Measurements from ENCODE around the gene CYP2F1.
A peak's percentile ranks its signal among the peaks of the same experiment; 100 is the strongest.
"Not testable (repeated sequence)": the region's sequence is repeated elsewhere in the genome, so short reads cannot be mapped to it uniquely, and the experiment has no call there.

CYP2F1 gene, protein sequence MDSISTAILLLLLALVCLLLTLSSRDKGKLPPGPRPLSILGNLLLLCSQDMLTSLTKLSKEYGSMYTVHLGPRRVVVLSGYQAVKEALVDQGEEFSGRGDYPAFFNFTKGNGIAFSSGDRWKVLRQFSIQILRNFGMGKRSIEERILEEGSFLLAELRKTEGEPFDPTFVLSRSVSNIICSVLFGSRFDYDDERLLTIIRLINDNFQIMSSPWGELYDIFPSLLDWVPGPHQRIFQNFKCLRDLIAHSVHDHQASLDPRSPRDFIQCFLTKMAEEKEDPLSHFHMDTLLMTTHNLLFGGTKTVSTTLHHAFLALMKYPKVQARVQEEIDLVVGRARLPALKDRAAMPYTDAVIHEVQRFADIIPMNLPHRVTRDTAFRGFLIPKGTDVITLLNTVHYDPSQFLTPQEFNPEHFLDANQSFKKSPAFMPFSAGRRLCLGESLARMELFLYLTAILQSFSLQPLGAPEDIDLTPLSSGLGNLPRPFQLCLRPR

DNA sequence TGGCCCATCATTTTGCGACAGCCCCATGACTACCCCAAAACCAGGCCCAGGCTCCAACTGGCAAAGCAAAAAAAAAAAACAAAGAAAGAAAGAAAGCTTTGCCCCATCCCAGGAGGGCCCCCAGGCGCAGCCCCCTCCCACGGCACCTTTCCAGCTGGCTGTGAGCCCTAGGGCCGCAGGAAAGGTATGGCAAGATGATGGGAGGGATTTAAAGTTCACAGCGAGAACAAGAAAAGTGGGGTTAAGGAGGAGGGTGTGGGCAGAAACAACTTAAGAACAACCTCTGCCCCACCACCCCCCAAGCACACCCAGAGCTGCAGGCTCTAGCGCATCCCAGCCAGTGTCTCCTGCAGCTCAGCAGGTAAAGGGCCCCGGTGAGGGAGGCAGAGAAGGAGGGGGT, at the start of gene CYP2F1:
CYP2F1 (plus strand) TSS at position 301 of the 400 bp plus-strand sequence. CDS start 1,757 bp downstream, outside the sequence.
- peak; percentile 24 for DNase-seq

DNA sequence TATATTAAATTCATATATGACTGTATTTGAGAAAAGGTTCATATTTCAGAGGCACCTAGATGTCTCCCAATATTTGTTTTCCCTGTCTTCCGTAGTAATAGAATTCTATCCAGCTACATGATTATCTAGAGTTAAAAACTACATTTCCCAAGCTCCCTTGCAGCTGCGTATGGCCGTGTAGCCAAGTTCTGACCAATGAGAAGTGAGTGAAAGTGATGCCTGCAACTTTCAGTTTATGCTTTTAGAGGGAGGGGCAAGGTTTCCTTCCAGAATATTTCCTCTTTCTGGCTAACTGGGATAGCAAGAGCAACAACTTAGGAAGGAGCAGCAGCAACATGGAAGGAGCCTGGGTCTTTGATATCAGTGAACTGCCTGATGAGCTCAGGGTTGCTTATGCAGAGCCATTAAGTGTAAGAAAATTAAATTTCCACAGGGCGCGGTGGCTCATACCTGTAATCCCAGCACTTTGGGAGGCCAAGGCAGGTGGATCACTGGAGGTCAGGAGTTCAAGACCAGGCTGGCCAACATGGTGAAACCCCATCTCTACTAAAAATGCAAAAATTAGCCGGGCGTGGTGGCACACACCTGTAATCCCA, 49.2 kb upstream of the CYP2F1 start:
- no peak for DNase-seq

DNA sequence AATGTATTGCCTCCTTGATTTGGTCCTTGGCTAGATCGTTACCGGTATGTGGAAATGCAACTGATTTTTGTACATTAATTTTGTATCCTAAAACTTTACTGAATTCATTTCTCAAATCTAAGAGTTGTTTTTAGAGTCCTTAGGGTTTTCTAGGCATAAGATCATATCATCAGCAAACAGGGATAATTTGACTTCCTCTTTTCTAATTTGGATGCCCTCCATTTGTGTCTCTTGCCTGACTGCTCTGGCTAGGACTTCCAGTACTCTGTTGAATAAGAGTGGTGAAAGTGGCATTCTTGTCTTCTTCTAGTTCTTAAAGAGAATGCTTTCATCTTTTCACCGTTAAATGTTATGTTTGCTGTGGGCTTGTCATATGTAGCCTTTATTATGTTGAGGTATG, 37.9 kb upstream of the CYP2F1 start:
- no peak for DNase-seq

DNA sequence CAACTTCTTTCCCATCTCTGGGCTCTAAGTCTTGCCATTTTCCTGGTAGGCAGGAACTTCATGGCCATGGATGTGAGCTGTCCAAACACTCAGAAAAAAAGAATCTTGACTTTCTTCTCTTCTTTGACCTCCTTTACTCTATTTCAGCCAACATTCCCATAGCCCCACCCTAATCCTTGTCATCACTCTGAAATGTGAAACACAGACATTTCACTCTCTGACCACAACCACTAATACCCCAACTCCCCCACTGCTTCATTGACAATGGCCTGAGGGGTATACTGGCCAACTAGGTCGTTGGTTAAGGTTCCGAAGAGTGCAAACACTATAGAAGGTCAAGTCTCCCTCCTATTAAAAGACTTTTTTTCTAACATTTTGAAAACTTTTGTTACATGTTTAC, 30.7 kb upstream of the CYP2F1 start:
- DNase-seq, result no peak

DNA sequence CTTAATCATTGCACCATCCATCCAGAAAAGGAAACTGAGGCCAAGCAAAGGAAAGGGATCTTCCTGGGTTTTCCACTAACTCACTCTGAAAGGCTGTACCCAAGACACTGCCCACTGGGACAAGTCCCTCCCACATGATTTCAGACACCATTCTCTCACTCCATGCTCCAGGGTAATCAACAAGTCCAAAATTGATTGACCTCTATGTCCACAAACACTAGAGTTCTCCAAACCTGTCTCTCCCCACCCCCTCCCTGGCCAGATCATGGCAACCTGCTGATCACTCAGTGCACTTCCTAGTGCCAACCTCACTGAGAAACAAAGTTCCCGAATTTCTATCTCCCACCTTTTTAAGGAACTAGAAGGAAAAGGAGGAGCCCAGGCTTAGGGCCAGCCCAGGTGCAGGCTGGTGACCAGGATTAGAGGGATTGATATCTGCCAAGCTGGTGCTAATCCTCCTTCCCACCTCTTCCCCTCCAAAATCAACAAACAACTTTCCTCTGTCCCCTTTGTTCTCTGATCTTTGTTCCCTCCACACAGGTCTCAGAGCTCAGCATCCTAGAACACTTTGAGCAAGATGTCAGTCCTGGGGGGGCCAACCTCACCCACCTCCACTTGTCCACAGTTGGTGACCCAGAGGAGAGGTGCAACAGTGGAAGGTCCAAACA, 28.4 kb upstream of the CYP2F1 start:
- no peak for DNase-seq

DNA sequence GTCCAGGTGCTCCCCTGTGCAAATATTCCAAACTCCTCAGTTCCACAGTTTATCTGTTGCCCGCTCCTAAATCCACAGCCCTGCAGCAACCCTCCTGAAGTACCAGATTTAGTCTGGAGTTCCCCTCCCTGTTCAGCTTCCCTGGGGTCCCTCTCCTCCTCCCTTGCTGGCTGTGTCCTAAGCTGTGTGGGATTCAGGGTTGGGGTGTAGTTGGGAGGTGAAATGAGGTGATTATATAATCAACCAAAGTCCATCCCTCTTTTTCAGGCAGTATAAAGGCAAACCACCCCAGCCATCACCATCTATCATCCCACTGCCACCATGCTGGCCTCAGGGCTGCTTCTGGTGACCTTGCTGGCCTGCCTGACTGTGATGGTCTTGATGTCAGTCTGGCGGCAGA, 26.1 kb upstream of the CYP2F1 start, which contains the start of gene CYP2A13:
CYP2A13 (plus strand) TSS at position 301 of the 400 bp plus-strand sequence; CDS start at position 322, 21 bp downstream.
- no peak for DNase-seq

DNA sequence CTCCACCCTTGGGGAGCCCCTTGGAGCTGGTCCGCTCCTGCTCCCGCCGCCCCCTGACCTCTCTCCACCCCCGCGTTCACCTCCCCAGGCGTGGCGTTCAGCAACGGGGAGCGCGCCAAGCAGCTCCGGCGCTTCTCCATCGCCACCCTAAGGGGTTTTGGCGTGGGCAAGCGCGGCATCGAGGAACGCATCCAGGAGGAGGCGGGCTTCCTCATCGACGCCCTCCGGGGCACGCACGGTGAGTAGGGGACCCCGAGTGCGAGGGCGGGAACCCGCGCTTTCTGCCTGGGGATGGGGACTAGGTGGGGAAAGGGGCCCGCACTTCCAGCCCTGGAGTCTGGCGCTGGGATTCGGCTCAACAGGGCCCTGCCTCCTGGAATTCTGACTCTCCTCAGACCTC, 24.3 kb upstream of the CYP2F1 start:
- DNase-seq, result no peak

DNA sequence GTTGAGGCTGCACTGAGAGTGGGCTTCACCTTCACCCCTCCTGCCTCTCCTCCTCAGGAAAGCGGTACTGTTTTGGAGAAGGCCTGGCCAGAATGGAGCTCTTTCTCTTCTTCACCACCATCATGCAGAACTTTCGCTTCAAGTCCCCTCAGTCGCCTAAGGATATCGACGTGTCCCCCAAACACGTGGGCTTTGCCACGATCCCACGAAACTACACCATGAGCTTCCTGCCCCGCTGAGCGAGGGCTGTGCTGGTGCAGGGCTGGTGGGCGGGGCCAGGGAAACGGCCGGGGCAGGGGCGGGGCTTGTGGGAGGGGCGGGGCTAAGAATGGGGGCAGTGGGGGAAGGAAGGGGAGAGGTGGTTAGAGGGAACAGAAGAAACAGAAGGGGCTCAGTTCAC, 18.5 kb upstream of the CYP2F1 start:
- DNase-seq, result no peak

DNA sequence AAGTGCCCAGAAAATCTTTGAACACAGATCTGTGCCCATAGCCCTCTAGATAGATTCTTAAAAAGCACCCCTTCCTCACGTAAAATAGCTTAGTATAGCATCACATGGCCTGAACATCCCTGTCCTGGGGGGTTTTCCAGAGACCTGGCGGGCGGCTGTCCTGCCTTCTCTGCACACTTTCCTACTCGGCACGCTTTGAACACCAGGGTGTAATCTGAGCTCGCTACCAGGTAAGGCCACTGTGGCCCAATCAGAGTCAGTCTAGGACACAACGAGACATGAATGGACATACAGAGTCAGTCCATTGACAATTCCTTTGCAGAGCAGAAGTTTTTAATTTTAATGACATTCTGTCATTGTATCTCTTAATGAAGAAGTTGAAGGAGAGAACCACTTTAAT, 17.9 kb upstream of the CYP2F1 start:
- DNase-seq, result no peak

DNA sequence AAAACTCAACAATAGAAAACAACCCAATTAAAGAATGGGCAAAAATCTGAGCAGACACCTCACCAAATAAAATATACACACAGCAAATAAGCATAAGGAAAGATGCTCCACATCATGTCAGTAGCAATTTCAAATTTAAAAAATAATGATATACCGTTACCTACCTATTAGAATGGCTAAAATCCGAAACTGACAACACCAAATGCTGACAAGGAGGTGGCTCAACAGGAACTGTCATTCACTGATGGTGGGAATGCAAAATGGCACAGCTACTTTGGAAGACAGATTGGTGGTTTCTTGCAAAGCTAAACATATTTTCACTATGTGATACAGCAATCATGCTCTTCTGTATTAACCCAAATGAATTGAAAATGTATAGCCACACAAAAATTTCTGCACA, 16.9 kb upstream of the CYP2F1 start:
- no peak for DNase-seq

DNA sequence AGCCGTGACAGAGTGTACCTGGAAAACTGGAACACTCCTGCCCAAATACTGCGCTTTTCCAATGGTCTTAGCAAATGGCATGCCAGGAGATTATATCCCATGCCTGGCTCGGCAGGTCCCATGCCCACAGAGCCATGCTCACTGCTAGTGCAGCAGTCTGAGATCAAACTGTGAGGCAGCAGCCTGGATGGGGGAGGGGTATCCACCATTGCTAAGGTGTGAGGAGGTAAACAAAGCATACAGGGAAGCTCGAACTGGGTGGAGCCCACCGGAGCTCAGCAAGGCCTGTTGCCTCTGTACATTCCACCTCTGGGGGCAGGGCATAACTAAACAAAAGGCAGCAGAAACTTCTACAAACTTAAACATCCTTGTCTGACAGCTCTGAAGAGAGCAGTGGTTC, 15.5 kb upstream of the CYP2F1 start:
- DNase-seq, result no peak

DNA sequence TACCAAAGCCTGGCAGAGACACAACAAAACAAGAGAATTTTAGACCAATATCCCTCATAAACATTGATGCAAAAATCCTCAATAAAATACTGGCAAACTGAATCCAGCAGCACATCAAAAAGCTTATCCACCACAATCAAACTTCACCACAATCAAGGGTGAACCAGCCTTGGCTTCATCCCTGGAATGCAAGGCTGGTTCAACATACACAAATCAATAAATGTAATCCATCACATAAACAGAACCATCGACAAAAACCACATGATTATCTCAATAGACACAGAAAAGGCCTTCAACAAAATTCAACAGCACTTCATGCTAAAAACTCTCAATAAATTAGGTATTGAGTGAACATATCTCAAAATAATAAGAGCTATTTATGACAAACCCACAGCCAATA, 12.0 kb upstream of the CYP2F1 start:
- DNase-seq, result not testable (repeated sequence)

DNA sequence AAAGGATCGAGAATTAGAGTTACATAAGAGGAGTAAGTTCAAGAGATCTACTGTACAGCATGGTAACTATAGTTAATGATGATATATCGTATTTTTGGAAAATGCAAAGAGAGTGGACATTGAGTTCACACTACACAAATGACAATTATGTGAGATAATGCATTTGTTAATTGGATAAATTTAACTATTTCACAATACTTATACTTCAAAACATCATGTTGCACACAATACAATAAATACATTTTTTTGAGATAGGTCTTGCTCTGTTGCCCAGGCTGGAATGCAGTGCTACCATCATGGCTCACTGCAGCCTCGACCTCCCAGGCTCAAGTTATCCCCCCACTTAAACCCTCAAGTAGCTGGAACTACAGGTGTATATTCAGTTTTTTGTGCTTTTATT, 8.1 kb upstream of the CYP2F1 start:
- no peak for DNase-seq

DNA sequence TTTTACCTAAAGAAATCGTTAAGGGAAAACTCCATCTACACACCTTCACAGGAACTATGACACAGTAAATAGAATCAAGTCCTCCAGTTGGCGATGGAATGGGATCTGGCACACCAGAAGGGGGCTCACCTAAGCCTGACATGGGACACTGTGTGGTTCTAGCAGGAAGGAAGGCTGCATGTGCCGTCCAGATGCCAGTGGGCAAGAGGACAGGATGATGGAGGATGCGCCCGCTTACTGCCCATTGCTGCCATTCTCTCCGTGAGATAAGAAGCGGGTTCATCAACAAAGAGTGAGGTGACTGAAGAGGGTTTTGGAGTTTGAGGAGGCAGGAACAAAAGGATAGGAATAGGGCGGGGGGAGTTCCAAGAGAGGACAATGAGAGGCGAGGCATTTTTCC, 2.9 kb upstream of the CYP2F1 start:
- DNase-seq, result no peak

DNA sequence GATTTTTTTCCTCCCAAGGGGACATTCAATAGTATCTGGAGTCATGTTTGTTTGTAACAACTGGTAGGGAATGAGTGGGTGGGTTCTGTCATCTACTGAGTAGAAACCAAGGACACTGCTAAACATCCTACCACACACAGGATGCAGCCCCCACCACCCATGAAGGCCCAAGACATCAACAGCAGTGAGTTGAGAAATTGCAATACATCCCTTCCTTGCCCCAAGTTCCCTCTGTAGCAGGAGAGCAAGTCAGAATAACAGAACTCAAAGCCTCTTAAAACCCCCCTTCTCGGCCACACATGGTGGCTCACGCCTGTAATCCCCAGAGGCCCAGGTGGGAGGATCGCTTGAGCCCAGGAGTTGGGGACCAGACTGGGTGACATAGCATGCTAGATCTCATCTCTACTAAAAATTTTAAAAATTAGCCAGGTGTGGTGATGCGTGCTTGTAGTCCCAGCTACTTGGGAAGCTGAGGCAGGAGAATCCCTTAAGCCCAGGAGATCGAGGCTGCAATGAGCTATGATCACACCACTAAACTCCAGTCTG, 2.4 kb upstream of the CYP2F1 start:
- DNase-seq, result no peak

DNA sequence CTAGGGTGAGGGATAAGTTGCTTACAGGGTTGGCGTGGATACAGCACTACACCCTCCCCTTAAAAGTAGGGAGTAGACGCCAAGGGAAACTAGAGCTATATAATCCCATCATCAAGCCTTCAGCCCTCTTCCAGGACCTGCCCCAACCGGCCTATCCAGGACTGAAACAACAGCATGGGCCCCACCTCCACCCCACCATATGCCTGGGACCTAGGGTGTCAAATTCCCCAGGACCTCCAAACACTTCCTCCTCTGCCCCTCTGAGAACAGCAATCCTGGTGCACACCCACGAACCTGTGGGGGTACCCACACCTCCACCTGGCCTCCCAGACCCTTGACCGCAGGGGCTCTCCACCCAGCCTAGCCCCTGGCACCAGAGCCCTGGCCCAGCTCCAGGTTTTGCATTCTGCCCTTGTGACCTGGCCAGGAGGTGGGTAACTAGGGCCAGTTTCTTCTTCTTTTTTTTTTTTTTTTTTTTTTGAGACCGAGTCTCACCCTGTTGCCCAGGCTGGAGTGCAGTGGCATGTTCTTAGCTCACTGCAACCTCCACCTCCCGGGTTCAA, 1.4 kb upstream of the CYP2F1 start:
- peak; percentile 13 for DNase-seq

DNA sequence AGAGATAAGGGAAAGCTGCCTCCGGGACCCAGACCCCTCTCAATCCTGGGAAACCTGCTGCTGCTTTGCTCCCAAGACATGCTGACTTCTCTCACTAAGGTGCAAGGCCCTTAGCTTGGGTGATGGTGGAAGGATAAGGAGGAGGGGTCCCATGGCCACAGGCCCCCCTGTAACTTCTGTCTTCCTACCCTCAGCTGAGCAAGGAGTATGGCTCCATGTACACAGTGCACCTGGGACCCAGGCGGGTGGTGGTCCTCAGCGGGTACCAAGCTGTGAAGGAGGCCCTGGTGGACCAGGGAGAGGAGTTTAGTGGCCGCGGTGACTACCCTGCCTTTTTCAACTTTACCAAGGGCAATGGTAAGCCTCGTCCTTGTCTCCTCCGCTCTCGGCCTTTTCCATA, 2.0 kb downstream of the CYP2F1 start:
- DNase-seq, result peak; percentile 33

DNA sequence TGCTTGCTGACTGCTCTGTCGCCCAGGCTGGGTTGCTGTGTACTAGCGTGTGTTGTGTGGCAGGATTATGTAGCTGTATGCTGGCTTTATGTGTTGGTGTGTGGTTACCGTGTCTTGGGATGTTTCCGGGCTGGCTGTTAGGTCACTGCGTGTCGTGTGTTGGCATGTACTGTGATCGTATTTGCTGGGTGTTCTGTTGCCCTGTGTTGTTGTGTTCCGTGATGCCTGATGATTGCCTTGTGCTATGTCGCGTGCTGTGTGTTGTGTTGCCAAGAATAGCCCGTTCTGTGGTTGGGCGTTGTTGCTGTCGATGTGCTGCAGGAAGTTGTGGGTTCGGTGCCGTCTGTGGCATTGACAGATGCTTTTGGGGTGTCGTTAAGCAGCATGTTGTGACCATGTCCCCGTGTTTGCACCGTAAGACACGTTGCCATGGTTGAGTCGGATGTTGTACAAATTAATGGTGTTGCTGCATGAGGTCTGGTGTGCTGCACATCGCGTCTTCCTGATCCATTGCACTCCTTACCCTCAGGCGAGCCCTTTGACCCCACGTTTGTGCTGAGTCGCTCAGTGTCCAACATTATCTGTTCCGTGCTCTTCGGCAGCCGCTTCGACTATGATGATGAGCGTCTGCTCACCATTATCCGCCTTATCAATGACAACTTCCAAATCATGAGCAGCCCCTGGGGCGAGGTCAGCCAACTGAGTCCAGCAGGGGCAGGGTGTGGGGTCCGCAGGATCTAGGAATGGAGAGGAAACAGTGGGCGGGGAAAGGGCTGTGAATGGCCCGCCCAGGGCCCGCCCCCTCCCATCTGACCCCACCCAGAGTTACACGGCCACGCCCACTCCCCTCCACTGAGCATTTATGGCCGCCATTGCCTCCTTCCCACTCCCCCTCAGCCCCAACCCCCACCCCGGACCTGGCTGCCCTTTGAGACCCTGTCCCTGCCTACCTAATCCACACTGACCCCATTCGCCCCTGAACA, 7.0 kb downstream of the CYP2F1 start:
- DNase-seq, result peak; percentile 66

DNA sequence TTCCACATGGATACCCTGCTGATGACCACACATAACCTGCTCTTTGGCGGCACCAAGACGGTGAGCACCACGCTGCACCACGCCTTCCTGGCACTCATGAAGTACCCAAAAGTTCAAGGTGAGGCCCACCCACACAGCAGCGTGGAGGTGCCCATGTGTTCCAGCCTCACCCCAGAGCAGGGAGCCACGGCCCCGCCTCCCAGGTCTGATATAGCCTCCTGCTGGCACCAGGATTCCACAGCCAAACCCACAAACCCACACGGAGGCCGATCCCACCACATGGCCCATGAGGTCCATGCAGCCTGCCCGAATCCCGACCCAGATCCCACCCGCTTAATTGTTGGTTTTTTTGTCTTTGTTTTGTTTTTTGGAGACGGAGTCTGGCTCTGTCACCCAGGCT, 8.6 kb downstream of the CYP2F1 start:
- DNase-seq, result not testable (repeated sequence)

DNA sequence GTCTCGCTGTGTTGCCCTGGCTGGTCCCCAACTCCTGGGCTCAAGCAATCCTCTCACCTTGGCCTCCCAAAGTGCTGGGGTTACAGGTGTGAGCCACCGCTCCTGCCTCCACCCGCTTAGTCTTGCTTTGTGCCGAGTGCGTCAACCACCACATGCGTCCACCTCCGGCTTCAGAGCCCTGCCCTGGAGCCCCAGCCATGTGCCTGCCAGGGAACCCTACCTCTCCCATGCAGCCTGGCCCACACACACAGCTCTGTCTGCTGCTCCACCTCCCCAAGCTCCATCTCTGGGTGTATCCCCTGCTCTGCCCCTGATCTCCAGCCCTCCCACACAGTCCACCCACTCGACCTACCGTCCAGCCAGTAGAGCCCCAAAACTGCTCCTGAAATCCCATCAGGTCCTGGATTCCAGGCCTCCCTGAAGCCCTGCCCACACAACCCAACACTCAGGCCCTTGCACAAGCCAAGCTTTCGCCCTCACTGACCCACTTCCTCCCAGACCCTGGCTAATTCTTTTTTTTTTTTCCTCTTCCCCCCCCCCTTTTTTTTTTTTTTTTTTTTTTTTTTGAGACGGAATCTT, 9.6 kb downstream of the CYP2F1 start:
- no peak for DNase-seq

DNA sequence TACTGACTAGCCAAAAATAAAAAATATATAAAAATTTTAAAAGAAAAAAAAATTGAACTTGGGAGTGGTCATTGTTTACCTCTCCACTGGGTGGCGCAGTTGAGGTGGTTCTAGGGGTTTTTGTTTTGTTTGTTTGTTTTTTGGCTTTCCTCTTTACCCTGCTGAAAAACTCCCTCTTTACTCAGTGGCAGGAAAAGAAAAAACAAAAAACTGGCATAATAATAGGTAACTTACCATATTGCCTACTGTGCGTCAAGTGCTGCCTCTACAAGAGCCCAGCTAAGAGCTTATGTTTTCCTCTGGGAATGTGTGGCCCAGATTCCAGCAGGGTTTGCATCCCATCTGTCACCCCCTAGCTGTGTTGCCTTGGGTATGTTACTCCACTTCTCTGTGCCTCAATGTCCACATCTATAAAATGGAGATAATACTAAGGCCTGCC, 12.6 kb downstream of the CYP2F1 start:
- peak; percentile 68 for DNase-seq

Data from activated CD8-positive, alpha-beta memory T cell treated with anti-CD3 and anti-CD28 coated beads for 24 hours (primary cell).